HG03439 (cell line): Measurements from ENCODE around the gene NAV2.
"Not testable (repeated sequence)": the region's sequence is repeated elsewhere in the genome, so short reads cannot be mapped to it uniquely, and the experiment has no call there.

Experiments used
- ATAC-seq: cut with Tn5 transposase; IDR thresholded peaks from one replicate; pipeline ENCODE4 v1.9.1; 2021; ENCODE audit warnings: mild to moderate bottlenecking, moderate library complexity; ENCODE audit not compliant: unreplicated experiment

The NAV2 gene

DNA sequence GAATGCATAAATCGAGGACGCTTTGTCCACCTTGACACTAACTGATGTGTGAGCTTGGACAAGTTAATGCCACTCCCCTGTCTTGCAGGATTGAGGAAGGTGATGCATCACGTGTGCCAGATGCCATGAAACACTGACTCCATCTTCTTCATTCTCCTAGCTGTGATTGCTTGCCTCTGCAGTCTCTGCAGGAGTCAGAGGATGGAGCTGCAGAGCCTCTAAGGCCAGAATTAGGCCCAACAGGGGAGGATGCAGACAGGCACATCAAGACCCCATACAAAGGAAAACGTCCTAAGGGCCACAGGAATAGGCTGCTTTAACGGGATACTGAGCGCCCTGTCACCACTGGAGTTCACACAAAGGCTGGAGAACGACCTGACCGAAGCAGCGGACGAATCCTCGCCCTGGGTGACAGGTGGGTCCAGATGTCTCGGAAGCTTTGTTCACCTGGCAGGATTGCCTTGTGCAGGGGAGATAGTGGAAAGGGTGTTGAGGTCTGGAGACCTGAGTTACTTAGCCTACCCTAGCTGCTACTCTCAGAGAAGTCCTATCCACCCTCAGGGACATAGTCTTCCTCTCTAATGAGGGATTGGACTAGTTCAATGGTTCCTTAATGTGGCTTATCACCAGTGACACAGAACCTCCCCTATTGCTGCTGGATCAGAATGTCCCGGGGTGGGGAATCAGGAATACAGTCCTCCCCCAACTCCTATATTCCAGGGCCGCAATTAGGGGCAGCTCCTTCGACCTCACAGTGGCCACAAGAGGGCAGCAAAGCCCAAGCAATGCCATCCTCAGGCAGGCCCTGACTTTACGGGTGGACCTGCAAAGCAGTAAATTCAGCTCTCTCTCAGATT is 415.3 kb downstream of the NAV2 start:
- no peak for ATAC-seq

GRCh38 chr11:20128528-20128825 is 415.8 kb downstream of the NAV2 start:
- ATAC-seq = not testable (repeated sequence)

GRCh38 chr11:20129665-20130064 is 417.0 kb downstream of the NAV2 start:
- no peak for ATAC-seq

DNA sequence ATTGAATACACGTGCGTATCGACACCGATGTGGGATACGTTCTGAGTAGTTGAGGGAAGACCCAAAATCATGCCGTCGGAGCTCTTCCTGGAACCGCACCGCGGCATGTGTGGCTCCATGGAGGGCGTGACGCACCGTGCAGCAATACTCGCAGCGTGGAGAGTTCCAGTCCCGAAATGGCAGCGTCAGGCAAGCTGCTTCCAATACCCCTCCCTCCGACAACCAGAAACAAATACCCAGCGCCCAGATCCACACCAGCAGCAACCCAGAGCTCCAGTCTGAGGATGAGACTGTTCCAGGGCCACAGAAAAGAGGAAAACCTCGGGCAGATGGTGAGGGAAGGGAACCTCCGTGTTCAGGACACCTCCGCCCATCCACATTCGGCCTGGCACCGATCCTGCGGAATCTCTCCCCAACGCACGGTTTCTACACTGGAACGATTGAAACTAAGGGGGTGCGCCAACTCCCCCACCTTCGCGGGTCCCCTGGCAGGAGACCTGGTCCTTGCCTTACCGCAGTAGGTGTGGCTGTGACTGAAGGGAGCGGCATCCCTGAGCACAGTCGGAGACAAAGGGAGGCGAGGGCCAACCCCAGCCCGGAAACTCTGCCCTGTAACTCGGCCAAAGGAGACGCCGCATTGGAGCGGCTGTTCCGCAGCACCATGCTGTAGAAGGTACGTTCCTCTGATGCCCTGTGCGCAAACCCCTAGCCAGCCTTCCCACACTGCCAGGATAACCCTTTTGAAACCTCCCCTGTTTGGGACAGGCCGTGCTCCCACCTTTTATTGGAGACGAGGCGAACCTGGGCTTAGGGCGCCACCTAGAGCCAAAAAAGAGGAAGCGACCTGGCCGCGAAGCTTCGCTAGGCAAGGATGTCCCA is 419.4 kb downstream of the NAV2 start:
- ATAC-seq = no peak

DNA sequence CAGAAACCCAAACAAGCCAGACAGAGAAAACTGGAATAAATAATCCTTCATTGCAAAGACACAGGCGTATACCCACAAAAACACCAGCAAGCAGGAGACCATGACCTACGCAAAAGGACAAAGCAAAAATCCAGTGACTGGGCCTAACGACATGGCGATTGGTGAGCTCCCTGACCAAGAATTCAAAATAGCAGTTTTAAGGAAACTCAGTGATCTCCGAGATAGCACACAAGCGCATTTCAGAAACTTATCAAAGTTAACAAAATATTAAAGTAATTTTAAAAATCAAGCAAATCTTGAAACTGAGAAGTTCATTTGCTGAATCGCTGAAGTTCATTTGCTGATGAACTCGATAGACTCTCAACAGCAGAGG is 420.0 kb downstream of the NAV2 start:
- no peak for ATAC-seq

DNA sequence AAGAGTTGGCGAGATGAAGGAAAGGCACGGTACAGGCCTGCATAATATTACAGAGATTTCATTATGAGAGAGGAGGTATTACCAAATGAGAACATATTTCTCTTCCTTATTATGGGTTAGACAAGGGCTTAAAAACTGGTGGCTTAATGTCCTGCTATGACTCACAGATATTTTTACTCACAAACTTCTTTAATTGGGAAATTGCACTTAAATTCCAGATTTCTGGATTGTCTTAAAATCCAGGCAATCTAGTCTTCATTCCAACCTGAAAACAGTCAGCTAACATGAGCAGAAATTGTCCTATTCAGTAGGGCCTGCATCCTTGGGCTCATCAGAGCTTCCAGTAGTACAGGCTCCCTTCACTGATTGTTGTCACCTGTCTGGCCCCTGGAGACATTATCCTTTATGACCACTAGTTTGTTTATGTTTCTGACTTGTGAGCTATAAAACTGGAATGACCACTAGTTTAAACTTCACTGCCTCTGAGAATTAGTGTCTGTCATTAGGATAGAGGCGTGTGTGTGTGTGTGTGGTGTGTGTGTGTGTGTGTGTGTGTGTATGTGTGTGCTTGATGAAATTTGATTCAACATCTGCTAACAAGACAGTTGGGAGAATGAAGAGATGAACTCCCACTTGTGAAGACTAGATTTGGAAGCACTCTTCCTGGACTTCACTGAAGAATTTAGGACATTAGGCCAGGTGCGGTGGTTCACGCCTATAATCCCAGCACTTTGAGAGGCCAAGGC is 422.5 kb downstream of the NAV2 start:
- no peak for ATAC-seq

- no peak for ATAC-seq
Observed at GRCh38 chr11:20137637-20138036, 425.0 kb downstream of the NAV2 start.

GRCh38 chr11:20138707-20139106 is 426.1 kb downstream of the NAV2 start:
- no peak for ATAC-seq

DNA sequence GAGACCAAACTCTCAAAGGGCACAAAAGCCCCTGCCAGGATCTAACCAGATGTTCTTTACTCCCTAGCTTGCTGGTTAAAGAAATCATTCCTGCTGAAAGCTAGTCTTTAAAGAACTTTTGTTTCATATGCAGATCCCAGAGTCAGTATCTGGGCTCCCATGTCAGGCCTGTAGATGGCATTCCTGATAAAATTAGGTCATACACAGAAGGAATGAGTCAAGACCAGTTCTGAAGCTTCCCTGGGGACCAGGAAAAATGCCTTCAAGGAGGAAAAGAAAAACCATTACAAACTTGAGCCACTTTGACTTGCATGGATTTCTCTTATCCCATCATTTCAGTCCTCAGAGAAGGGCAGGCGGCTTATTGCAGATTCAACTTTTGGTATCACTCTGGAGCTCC is 441.7 kb downstream of the NAV2 start:
- no peak for ATAC-seq

GRCh38 chr11:20155683-20156279 is 443.1 kb downstream of the NAV2 start:
- ATAC-seq = no peak

GRCh38 chr11:20156280-20156875 is 443.7 kb downstream of the NAV2 start:
- no peak for ATAC-seq

DNA sequence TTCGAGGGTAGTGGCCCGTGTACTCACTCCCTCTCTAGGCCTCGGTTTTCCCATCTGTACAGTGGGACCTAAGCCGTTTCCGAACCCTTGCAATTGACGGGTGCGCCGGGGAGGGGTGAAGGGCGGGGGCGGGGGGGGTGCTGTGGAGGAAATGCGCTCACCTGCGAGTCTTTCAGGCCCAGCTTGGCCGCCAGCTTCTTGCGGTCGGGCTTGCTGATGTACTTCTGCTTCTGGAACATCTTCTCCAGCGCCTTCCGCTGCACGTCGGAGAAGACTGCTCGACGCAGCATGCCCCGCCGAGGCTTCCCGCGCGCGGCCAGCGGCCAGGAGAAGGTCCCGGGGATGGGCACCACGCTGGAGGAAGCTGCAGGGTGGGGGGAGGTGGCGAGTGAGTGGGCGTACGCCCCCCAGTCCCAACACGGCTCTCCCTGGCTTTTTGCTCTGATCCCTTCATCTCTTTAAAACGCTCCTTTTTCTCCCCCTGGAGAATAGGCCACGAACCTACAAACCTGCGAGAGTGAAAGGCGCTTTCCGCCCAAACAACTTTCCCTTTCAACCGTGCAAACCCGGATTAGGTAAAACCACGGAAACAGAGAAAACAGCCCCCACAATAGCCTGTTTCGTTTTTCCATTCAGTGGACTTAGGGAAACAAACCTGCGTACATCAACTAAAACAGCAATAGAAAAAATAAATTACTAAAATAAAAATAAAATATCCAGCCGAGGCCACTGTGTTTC is 444.4 kb downstream of the NAV2 start:
- ATAC-seq = no peak

- ATAC-seq = no peak
Observed at GRCh38 chr11:20157728-20158127, 445.1 kb downstream of the NAV2 start.

DNA sequence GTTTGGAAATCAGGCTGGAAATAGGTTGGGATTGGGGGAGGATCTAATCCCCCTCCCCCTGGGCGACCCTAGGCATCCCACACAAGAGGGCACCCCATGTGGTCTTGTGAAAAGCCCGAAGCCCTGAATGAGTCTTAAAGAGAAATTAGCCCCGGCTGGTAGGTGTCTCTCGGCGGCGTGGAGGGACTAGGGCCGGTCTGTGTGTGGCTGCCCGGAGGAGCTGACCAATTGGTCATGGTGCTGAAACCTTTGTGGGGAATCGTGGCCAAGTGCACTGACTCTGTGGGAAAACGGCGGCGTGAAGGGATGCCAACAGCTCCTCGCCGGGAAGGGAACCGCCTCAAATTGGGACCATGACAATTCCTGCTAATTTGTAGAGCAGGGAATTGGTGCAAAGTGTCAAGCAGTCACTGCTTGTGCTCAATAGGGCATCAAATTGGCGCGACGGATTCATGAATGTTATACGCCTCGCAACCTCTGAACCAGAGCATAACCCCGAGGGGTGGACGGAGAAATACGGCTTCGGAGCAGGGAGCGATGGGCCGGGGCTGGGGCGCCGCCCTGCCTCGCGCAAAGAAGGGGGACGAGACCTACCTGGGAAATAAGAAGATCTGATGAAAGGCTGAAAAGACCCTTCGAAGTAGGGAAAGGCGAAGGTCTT is 446.1 kb downstream of the NAV2 start:
- ATAC-seq = no peak

- no peak for ATAC-seq
Observed at GRCh38 chr11:20159466-20160381, 447.1 kb downstream of the NAV2 start.

DNA sequence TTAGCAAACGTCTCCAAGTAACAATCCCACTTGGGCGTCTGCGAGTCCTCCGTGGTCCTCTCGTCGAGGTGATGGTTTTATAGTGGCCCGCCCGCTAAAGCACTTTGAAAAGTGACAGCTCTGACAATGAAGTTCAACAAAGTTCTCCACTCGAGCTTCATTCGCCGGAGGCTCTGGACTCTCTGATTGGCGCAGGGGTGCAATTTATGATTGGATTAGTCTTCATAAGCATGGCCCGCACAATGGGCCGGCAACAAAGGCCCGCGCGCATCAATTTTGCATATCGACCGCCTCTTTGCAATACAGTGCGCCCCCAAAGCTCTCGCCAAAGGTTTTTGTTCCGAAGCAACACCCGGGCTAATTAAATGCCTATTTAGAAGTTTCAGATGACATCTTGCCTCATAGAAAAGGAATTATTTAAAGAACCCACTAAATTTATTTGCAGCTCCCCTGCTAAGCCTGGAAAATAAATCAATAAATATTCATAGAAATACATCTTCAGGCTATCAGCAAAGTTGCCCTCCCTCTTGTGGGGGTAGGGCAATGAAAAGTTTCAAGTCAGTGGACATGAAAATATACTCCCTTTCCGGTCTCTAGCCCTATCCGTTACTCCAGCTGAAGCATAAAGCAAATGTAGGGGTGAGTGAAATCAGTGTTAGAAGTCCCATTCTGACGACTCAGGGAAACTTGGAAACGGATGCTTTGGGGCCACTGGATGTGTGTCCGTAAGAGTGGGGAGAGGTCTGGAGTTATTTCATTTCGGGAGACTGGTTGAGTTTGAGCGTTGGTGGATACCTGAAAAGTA is 448.0 kb downstream of the NAV2 start, which contains the start of gene DBX1:
TSS of gene DBX1 (minus strand) at position 51 of the 805 bp plus-strand sequence. CDS start 151 bp downstream, outside the sequence.
- ATAC-seq = no peak

DNA sequence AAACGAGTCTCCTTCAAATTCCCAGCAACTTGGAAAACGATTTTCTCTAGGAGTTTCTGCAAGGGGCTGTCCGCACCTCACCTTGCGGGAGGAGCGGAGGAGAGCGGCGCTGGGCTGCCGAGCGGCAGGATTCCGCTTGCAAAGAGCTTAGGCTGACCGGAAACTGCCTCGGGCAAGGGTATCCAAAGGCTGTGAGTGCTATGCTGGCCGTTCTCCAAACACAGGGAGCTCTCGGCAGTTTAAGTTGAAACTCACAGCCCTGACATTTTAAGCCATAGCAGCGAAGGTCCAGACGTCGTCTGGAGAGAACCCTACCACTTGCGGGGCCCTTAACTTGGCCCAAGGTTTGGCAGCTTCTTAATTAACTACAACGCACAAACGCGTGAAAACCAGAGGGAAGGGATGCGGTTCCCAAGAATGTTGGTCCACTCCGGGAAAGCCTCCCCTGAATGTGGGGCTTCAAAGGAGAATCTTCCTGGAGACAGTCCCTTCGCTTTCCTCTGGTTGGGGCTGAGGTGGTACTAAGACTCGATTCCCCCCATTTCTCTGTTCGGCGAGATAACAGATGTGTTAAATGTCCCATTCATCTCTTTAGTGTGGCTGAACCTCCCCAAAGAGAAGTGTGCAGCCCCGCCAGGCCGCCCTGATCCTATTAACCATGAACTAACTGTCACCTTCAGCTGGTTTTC is 448.7 kb downstream of the NAV2 start:
- ATAC-seq = no peak
